CD14-positive monocyte (primary cell): ENCODE measurements around the gene SRGAP2C. TPM values are rescaled to one million over a fixed set of nuclear protein-coding genes. Genes with fewer than 3 reads are reported as not detected.
"Not testable (repeated sequence)": the region's sequence is repeated elsewhere in the genome, so short reads cannot be mapped to it uniquely, and the experiment has no call there.

Experiments
- DNase-seq, 3 donors: peaks; one replicate each; pipeline ENCODE4 v3.0.0-alpha.2; 2011 to 2022
- H2AFZ ChIP-seq: 2 replicates; pipeline ENCODE4 v1.6.0; 2012; ENCODE audit warnings: mild to moderate bottlenecking, low read depth, low read length, inconsistent platforms; ENCODE audit not compliant: insufficient read depth, poor library complexity, severe bottlenecking
- H3K27ac ChIP-seq, 2 donors: 1 replicate in 1 of 2; 2 replicates in 1 of 2; pipeline ENCODE4 v1.5.1; 2012 to 2013; ENCODE audit warnings: low read length in 2 of 2, control low read depth in 1 of 2, inconsistent platforms in 1 of 2, low read depth in 1 of 2, mild to moderate bottlenecking in 1 of 2
- H3K27me3 ChIP-seq, 2 donors: one replicate each; pipeline versions ENCODE4 v1.6.0 to v1.6.1; 2011 to 2013; ENCODE audit warnings: low read length in 2 of 2; ENCODE audit not compliant: control insufficient read depth in 2 of 2, insufficient read depth in 2 of 2
- H3K36me3 ChIP-seq, 2 donors: replicated peaks in 1 of 2; 1 replicate in 1 of 2; 2 replicates in 1 of 2; pipeline versions ENCODE4 v1.5.1 to v1.6.1; 2012 to 2013; ENCODE audit warnings: low read length in 2 of 2, control low read depth in 1 of 2, inconsistent platforms in 1 of 2, mild to moderate bottlenecking in 1 of 2; ENCODE audit not compliant: insufficient read depth in 2 of 2, control insufficient read depth in 1 of 2
- H3K4me1 ChIP-seq, 2 donors: 1 replicate in 1 of 2; 2 replicates in 1 of 2; pipeline versions ENCODE4 v1.5.1 to v1.6.1; 2012 to 2013; ENCODE audit warnings: low read length in 2 of 2, control low read depth in 1 of 2, inconsistent platforms in 1 of 2, mild to moderate bottlenecking in 1 of 2, moderate library complexity in 1 of 2; ENCODE audit not compliant: insufficient read depth in 2 of 2, control insufficient read depth in 1 of 2
- H3K4me2 ChIP-seq: replicated peaks from 2 replicates; pipeline ENCODE3; 2012; ENCODE audit warnings: low read length, moderate library complexity, mild to moderate bottlenecking; ENCODE audit not compliant: poor library complexity, severe bottlenecking; ENCODE audit errors: extremely low read depth
- H3K4me3 ChIP-seq, 3 experiments: fragments of 200-600 bp in 1 of 3; sonication (generic) in 1 of 3; replicated peaks in 1 of 3; 1 replicate in 2 of 3; 2 replicates in 1 of 3; pipeline ENCODE4 v1.5.1; 2011 to 2013; ENCODE audit warnings: low read length in 3 of 3, mild to moderate bottlenecking in 3 of 3, control low read depth in 2 of 3, low read depth in 2 of 3, inconsistent platforms in 1 of 3, moderate library complexity in 1 of 3
- H3K79me2 ChIP-seq: 2 replicates; pipeline ENCODE4 v1.6.0; 2012; ENCODE audit warnings: mild to moderate bottlenecking, control low read depth, inconsistent platforms, low read length, moderate library complexity; ENCODE audit not compliant: insufficient read depth
- H3K9ac ChIP-seq: 2 replicates; pipeline ENCODE4 v1.6.0; 2017; ENCODE audit warnings: low read length, mild to moderate bottlenecking; ENCODE audit not compliant: insufficient read depth, poor library complexity, severe bottlenecking
- H3K9me3 ChIP-seq, 2 donors: replicated peaks in 1 of 2; 1 replicate in 1 of 2; 2 replicates in 1 of 2; pipeline versions ENCODE4 v1.5.1 to v1.6.1; 2012 to 2013; ENCODE audit warnings: low read length in 2 of 2, control low read depth in 1 of 2; ENCODE audit not compliant: control insufficient read depth in 1 of 2, insufficient read depth in 1 of 2
- H4K20me1 ChIP-seq: 2 replicates; pipeline ENCODE4 v1.6.0; 2012; ENCODE audit warnings: mild to moderate bottlenecking, low read length, control low read depth, moderate library complexity; ENCODE audit not compliant: insufficient read depth
- H3K27ac Mint-ChIP-seq, 7 donors: one replicate each; pipeline ENCODE4 v1.8.0; 2020; ENCODE audit warnings: mild to moderate bottlenecking in 7 of 7, mixed read lengths in 7 of 7, moderate library complexity in 6 of 7, inconsistent platforms in 2 of 7
- H3K27me3 Mint-ChIP-seq, 3 donors: one replicate each; pipeline ENCODE4 v1.8.0; 2021 to 2022; ENCODE audit warnings: low read depth in 3 of 3, mild to moderate bottlenecking in 3 of 3, mixed read lengths in 3 of 3, moderate library complexity in 3 of 3, inconsistent platforms in 1 of 3
- H3K36me3 Mint-ChIP-seq, 2 donors: one replicate each; pipeline ENCODE4 v1.8.0; 2020; ENCODE audit warnings: mixed read lengths in 2 of 2, inconsistent platforms in 1 of 2, mild to moderate bottlenecking in 1 of 2
- H3K4me1 Mint-ChIP-seq: one replicate; pipeline ENCODE4 v1.8.0; 2020; ENCODE audit warnings: mild to moderate bottlenecking, mixed read lengths
- H3K4me3 Mint-ChIP-seq, 2 donors: one replicate each; pipeline ENCODE4 v1.8.0; 2020; ENCODE audit warnings: mild to moderate bottlenecking in 2 of 2, mixed read lengths in 2 of 2, moderate library complexity in 1 of 2
- H3K9me3 Mint-ChIP-seq, 7 donors: one replicate each; pipeline ENCODE4 v1.8.0; 2020 to 2022; ENCODE audit warnings: mixed read lengths in 7 of 7, mild to moderate bottlenecking in 6 of 7, moderate library complexity in 6 of 7, inconsistent platforms in 2 of 7
- WGBS: methylation state at CpG from one replicate; pipeline ENCODE4 v1.1.5; 2013; ENCODE audit warnings: missing lambda C conversion rate; ENCODE audit not compliant: insufficient coverage; 5-methylcytosine and 5-hydroxymethylcytosine counted together
- intact Hi-C, 2 donors: fragments of 100-400 bp; cut with micrococcal nuclease; formaldehyde crosslinking; loops; one replicate each; pipeline versions ENCODE4 v1.15.0 to v1.15.1; 2023
- polyA plus RNA-seq, 3 donors: library from polyadenylated mRNA; depleted of rRNA in 1 of 3; unstranded in 2 of 3; stranded (reverse) in 1 of 3; fragments of 300-500 nt in 2 of 3; fragments of >200 nt in 1 of 3; fragmentation: Illumina TruSeq in 2 of 3; gene quantifications; 1 replicate in 2 of 3; 2 replicates in 1 of 3; pipeline ENCODE4 v1.2.3, GENCODE V29; 2012 to 2021

Gene SRGAP2C
- polyA plus RNA-seq, 3 donors = 3.7 to 13.5 (median 5.4) TPM

GRCh38 chr1:121315509-121315908, 130.7 kb downstream of the SRGAP2C start:
- H3K36me3 Mint-ChIP-seq, H3K9me3 Mint-ChIP-seq, H3K79me2 ChIP-seq, H3K4me1 ChIP-seq, H3K4me1 Mint-ChIP-seq, H3K9ac ChIP-seq, H3K27me3 ChIP-seq, H3K4me2 ChIP-seq, H2AFZ ChIP-seq, DNase-seq, H3K27ac Mint-ChIP-seq, H3K27me3 Mint-ChIP-seq, H3K9me3 ChIP-seq, H3K4me3 Mint-ChIP-seq, H3K4me3 ChIP-seq, intact Hi-C loops, H4K20me1 ChIP-seq, H3K36me3 ChIP-seq, H3K27ac ChIP-seq: not testable (repeated sequence)

GRCh38 chr1:121316081-121316480, 131.3 kb downstream of the SRGAP2C start:
- H3K4me3 Mint-ChIP-seq, H3K27me3 ChIP-seq, H2AFZ ChIP-seq: not testable (repeated sequence)

GRCh38 chr1:121317491-121318468, 133.0 kb downstream of the SRGAP2C start:
- not testable (repeated sequence) for H3K79me2 ChIP-seq, H3K4me3 Mint-ChIP-seq

More at GRCh38 chr1:121316081-121316480, 131.3 kb downstream of the SRGAP2C start:
- H3K27me3 Mint-ChIP-seq, H3K27ac Mint-ChIP-seq, H3K9me3 Mint-ChIP-seq, H3K9me3 ChIP-seq, H3K36me3 Mint-ChIP-seq, DNase-seq, H4K20me1 ChIP-seq, H3K4me3 ChIP-seq, H3K4me2 ChIP-seq, H3K4me1 ChIP-seq, H3K4me1 Mint-ChIP-seq, H3K36me3 ChIP-seq, intact Hi-C loops, H3K9ac ChIP-seq, H3K79me2 ChIP-seq, H3K27ac ChIP-seq: not testable (repeated sequence)
- WGBS = no CpG with 5 or more reads among the region's 3 CpGs

GRCh38 chr1:121318687-121319086, 133.9 kb downstream of the SRGAP2C start:
- H3K4me3 ChIP-seq, intact Hi-C loops, H2AFZ ChIP-seq, H3K9ac ChIP-seq, H3K4me1 Mint-ChIP-seq, H4K20me1 ChIP-seq, H3K27ac Mint-ChIP-seq, DNase-seq, H3K27ac ChIP-seq, H3K9me3 Mint-ChIP-seq, H3K36me3 Mint-ChIP-seq, H3K27me3 ChIP-seq, H3K79me2 ChIP-seq, H3K36me3 ChIP-seq, H3K4me3 Mint-ChIP-seq, H3K4me2 ChIP-seq, H3K27me3 Mint-ChIP-seq, H3K9me3 ChIP-seq, H3K4me1 ChIP-seq: not testable (repeated sequence)
- WGBS = no CpG with 5 or more reads among the region's 2 CpGs

More at GRCh38 chr1:121317491-121318468, 133.0 kb downstream of the SRGAP2C start:
- H3K9me3 ChIP-seq, H3K27ac Mint-ChIP-seq, H3K4me3 ChIP-seq, H3K27me3 Mint-ChIP-seq, H3K27ac ChIP-seq, DNase-seq, H3K36me3 Mint-ChIP-seq, H3K4me1 Mint-ChIP-seq, intact Hi-C loops, H3K4me1 ChIP-seq, H4K20me1 ChIP-seq, H3K9ac ChIP-seq, H3K36me3 ChIP-seq, H3K9me3 Mint-ChIP-seq, H3K27me3 ChIP-seq, H3K4me2 ChIP-seq, H2AFZ ChIP-seq: not testable (repeated sequence)
- no CpG with 5 or more reads among the region's 11 CpGs for WGBS
